GM06990 (cell line): Measurements from ENCODE around the gene KCNJ4.

Source experiments
- DNase-seq: peaks from one replicate; pipeline ENCODE4 v3.0.0-alpha.2; 2011; ENCODE audit not compliant: insufficient read length; ENCODE audit errors: extremely low read depth
- H3K27me3 ChIP-seq: replicated peaks from 2 replicates; pipeline ENCODE4 v1.6.0; 2011; ENCODE audit warnings: low read length; ENCODE audit not compliant: control insufficient read depth, insufficient read depth
- H3K36me3 ChIP-seq: 2 replicates; pipeline ENCODE4 v1.5.1; 2011; ENCODE audit warnings: low read length; ENCODE audit not compliant: control insufficient read depth, insufficient read depth
- H3K4me3 ChIP-seq: replicated peaks from 2 replicates; pipeline ENCODE4 v1.5.1; 2011; ENCODE audit warnings: low read depth, mild to moderate bottlenecking, control low read depth, low read length
- TF ChIP-seq, protein P1 (sequence below): IDR thresholded peaks from 2 replicates; pipeline ENCODE4 v1.5.1; 2011; ENCODE audit warnings: low read length, control low read depth, mild to moderate bottlenecking, inconsistent platforms; ENCODE audit not compliant: insufficient read depth, poor library complexity, severe bottlenecking

KCNJ4 gene

DNA sequence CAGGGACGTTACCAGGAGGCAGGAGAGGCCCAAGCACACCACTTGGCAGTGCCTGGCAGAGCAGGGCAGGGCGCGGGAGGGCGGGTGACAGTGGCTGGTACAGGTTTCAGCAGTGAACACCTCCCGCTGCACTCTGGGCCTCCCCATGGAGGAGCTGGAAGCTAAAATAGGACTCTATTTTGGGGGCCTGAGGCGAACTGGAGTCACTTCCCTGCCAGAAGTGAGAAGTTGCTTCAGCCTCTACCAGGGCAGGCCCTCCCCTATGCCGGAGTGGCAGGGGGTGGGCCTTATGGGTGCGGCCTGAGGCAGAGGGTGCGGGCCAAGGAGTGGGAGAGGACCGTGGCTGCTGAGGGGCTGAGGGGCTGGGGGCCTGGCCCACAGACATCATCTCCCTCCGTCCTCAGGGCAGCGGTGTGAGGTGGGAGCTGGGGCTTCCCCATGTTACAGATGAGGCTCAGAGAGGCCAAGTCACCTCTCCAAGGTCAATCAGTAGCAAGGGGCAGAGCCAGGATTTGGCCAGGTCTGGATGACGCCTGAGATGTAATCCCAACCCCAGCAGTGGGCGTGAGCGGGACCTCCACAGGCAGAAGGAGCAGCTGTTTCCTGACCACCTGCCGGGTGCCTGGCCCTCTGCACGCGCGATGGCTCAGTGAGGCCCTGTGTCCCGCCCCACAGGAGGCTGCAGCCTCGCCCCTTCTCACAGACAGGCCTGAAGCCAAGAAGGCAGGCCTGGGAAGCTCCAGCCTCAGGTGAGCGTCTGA lies 39.3 kb downstream of the KCNJ4 start:
- Histone ChIP-seq H3K4me3 (no peak overlapping the region), H3K27me3 (no peaks in the 10 kb centered on the region), H3K36me3 (no peaks in the 10 kb centered on the region)
- no peak for DNase-seq
- TF ChIP-seq, protein P1, sequence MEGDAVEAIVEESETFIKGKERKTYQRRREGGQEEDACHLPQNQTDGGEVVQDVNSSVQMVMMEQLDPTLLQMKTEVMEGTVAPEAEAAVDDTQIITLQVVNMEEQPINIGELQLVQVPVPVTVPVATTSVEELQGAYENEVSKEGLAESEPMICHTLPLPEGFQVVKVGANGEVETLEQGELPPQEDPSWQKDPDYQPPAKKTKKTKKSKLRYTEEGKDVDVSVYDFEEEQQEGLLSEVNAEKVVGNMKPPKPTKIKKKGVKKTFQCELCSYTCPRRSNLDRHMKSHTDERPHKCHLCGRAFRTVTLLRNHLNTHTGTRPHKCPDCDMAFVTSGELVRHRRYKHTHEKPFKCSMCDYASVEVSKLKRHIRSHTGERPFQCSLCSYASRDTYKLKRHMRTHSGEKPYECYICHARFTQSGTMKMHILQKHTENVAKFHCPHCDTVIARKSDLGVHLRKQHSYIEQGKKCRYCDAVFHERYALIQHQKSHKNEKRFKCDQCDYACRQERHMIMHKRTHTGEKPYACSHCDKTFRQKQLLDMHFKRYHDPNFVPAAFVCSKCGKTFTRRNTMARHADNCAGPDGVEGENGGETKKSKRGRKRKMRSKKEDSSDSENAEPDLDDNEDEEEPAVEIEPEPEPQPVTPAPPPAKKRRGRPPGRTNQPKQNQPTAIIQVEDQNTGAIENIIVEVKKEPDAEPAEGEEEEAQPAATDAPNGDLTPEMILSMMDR: no peak

- Histone ChIP-seq H3K36me3 (no peaks in the 10 kb centered on the region), H3K27me3 (no peaks in the 10 kb centered on the region), H3K4me3 (no peak overlapping the region)
- no peak for DNase-seq
- TF ChIP-seq, protein P1: no peak
These were observed 40.0 kb downstream of the KCNJ4 start for GRCh38 chr22:38415046-38415445.

DNA sequence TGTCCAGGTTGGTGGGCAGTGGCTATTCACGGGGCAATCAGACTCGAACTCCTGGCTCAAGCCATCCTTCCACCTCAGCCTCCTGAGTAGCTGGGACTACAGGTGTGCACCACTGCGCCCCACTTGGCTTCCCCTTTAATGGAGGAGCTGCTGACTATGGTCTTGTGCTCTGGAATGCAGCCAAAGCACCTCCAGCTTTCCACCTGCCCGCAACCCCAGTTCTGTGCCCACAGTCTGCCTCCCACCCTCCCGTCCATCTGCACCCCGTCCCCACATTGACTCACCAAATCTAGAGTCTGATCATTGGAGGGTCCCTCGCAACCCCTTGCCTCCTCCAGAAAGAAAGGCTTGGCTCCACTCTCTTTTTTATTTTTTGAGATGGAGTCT lies 41.0 kb downstream of the KCNJ4 start:
- TF ChIP-seq, protein P1: no peak
- Histone ChIP-seq H3K4me3 (no peak overlapping the region), H3K36me3 (no peaks in the 10 kb centered on the region), H3K27me3 (no peaks in the 10 kb centered on the region)
- DNase-seq: no peak

- Histone ChIP-seq H3K36me3 (no peaks in the 10 kb centered on the region), H3K4me3 (no peak overlapping the region), H3K27me3 (no peaks in the 10 kb centered on the region)
- TF ChIP-seq, protein P1: no peak
- DNase-seq: no peak
These were observed 41.7 kb downstream of the KCNJ4 start for GRCh38 chr22:38413085-38414008.

DNA sequence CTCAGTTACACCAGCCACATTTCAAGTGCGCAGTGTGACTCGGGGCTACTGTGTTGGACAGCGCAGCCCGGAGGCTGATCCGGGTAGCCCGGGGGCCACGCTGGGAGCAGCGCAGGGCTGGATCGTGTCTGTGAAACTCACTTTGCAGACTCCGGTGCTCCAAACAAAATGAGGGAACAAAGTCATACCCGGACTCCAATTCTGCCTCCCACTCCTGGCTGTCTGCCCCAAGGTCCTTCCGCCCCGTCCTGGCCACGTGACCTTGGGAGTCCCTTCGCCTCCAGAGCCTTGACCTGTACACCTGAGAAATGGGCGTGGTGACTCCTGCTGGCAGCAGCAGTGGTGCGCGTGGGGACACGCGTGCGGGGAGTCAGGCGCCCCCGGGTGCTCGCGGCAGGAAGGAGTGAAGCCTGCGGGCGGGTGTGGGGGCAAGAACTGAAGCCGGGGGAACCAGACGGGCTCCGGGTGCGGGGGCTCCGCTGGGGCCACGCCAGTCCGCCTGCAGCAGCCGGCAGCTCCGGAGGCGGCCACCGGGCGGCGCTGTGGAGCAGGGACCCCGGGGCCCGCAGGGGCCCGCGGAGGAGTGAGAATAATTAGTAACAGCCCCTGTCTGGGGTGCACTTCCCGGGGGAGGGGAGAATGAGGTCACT lies 42.4 kb downstream of the KCNJ4 start:
- DNase-seq: no peak

More for the DNA sequence above, 42.4 kb downstream of the KCNJ4 start:
- no peaks in the 10 kb centered on the region for H3K36me3 ChIP-seq
- no peak overlapping the region for H3K4me3 ChIP-seq
- no peaks in the 10 kb centered on the region for H3K27me3 ChIP-seq
- TF ChIP-seq, protein P1: peak; percentile 42
